ENCODE data around the gene NXPE1.
"Not testable (repeated sequence)": the region's sequence is repeated elsewhere in the genome, so short reads cannot be mapped to it uniquely, and the experiment has no call there.

Gene NXPE1

GRCh38 chr11:114559425-114560310 lies at the start of gene NXPE1:
TSS of gene NXPE1 (minus strand) at chr11:114559881. CDS start at chr11:114551201, 8,680 bp downstream.
- no peak for DNase-seq

GRCh38 chr11:114609429-114609828 lies 49.7 kb upstream of the NXPE1 start:
- no peak for DNase-seq

GRCh38 chr11:114608605-114609004 lies 48.9 kb upstream of the NXPE1 start:
- not testable (repeated sequence) for DNase-seq

GRCh38 chr11:114607753-114608459 lies 48.2 kb upstream of the NXPE1 start:
- DNase-seq = no peak

- not testable (repeated sequence) for DNase-seq
These were observed 47.1 kb upstream of the NXPE1 start for GRCh38 chr11:114606802-114607075.

GRCh38 chr11:114606003-114606801 lies 46.5 kb upstream of the NXPE1 start:
- DNase-seq = no peak

GRCh38 chr11:114605370-114605769 lies 45.7 kb upstream of the NXPE1 start:
- no peak for DNase-seq

- no peak for DNase-seq
These were observed 45.2 kb upstream of the NXPE1 start for GRCh38 chr11:114604886-114605285.

- no peak for DNase-seq
These were observed 44.6 kb upstream of the NXPE1 start for GRCh38 chr11:114604179-114604813.

GRCh38 chr11:114603151-114603550 lies 43.5 kb upstream of the NXPE1 start:
- peak; percentile 12 for DNase-seq

GRCh38 chr11:114598461-114598860 lies 38.8 kb upstream of the NXPE1 start:
- no peak for DNase-seq

- DNase-seq = no peak
These were observed 36.7 kb upstream of the NXPE1 start for GRCh38 chr11:114596175-114596919.

GRCh38 chr11:114595571-114595970 lies 35.9 kb upstream of the NXPE1 start, which contains the start of gene NXPE4:
TSS of gene NXPE4 (minus strand) at chr11:114595786. CDS start at chr11:114594759, 1,027 bp downstream.
- no peak for DNase-seq

- no peak for DNase-seq
These were observed 35.0 kb upstream of the NXPE1 start for GRCh38 chr11:114594703-114595102.

GRCh38 chr11:114587398-114587953 lies 27.8 kb upstream of the NXPE1 start:
- DNase-seq = no peak

GRCh38 chr11:114586797-114587196 lies 27.1 kb upstream of the NXPE1 start:
- DNase-seq = no peak

- DNase-seq = no peak
These were observed 12.0 kb upstream of the NXPE1 start for GRCh38 chr11:114571712-114572111.

- DNase-seq = no peak
These were observed 10.1 kb upstream of the NXPE1 start for GRCh38 chr11:114569801-114570200.

- no peak for DNase-seq
These were observed 6.6 kb upstream of the NXPE1 start for GRCh38 chr11:114566276-114566675.

GRCh38 chr11:114564831-114565230 lies 5.2 kb upstream of the NXPE1 start:
- DNase-seq = no peak

GRCh38 chr11:114563077-114563476 lies 3.4 kb upstream of the NXPE1 start:
- DNase-seq = no peak

Data from CD4-positive, alpha-beta T cell treated with Interleukin-10 for 1 hour (primary cell).